Measurements from ENCODE around the gene TNXB. TPM values are rescaled to one million over a fixed set of nuclear protein-coding genes. Genes with fewer than 3 reads are reported as not detected.
"Not testable (repeated sequence)": the region's sequence is repeated elsewhere in the genome, so short reads cannot be mapped to it uniquely, and the experiment has no call there.

Gene TNXB
- total RNA-seq, 1 experiment from 2014 or later, result 3.0 TPM

DNA sequence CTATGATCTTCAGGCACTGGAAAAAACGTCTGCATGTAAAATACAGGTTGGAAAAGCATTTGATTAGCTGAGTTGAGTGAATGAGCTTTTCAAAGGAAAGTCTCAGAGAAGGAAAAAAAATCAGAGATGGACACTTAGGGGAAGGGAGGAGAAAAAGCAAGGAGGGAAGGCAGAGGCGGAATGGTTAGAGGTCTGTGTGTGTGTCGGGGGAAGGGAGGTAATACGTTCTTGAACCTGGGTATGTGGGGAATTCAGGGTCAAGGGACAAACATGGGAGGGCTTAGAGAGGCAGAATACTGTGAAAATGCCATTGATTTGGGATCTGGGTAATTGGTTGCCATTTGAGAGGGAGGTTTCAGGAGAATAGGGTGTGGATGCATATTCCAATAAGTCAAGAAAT is 37.5 kb upstream of the TNXB start:
- Mint-ChIP-seq H3K27me3 (ENCODE audit: insufficient read depth, unreplicated experiment) (no peaks in the 10 kb centered on the region), H3K27ac (ENCODE audit: low read depth, unreplicated experiment) (no peak overlapping the region), H3K4me1 (ENCODE audit: insufficient read depth, unreplicated experiment) (peaks cover 15% of the 10 kb centered on the region), H3K36me3 (ENCODE audit: insufficient read depth, unreplicated experiment) (no peaks in the 10 kb centered on the region), H3K4me3 (ENCODE audit: unreplicated experiment) (no peak overlapping the region), H3K9me3 (ENCODE audit: unreplicated experiment) (no peaks in the 10 kb centered on the region)
- BruUV-seq (replicated peaks), result no TSS peak
- intact Hi-C loops (cut with micrococcal nuclease), result no loop called here
- no peak for DNase-seq (ENCODE audit: unreplicated experiment)
- POLR2A ChIA-PET, result interaction anchor here (0.6 to 1.7 kb wide), 5 partner anchors 16 to 196 kb away, joined by 3 to 10 read pairs (median 3); partner anchors contain the start of gene FKBPL
- CTCF ChIA-PET, result interaction anchor here (0.6 to 2.2 kb wide), 2 partner anchors 28 to 100 kb away, joined by 3 to 6 read pairs; no protein-coding TSS in a partner anchor
- TF ChIP-seq, protein P1, sequence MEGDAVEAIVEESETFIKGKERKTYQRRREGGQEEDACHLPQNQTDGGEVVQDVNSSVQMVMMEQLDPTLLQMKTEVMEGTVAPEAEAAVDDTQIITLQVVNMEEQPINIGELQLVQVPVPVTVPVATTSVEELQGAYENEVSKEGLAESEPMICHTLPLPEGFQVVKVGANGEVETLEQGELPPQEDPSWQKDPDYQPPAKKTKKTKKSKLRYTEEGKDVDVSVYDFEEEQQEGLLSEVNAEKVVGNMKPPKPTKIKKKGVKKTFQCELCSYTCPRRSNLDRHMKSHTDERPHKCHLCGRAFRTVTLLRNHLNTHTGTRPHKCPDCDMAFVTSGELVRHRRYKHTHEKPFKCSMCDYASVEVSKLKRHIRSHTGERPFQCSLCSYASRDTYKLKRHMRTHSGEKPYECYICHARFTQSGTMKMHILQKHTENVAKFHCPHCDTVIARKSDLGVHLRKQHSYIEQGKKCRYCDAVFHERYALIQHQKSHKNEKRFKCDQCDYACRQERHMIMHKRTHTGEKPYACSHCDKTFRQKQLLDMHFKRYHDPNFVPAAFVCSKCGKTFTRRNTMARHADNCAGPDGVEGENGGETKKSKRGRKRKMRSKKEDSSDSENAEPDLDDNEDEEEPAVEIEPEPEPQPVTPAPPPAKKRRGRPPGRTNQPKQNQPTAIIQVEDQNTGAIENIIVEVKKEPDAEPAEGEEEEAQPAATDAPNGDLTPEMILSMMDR (IDR thresholded peaks at IDR 0.05; ENCODE audit: unreplicated experiment), result no peak

- TF ChIP-seq, protein P1 (IDR thresholded peaks at IDR 0.05; ENCODE audit: unreplicated experiment), result no peak
- DNase-seq (ENCODE audit: unreplicated experiment), result no peak
- Mint-ChIP-seq H3K9me3 (ENCODE audit: unreplicated experiment) (no peaks in the 10 kb centered on the region), H3K4me1 (ENCODE audit: insufficient read depth, unreplicated experiment) (peaks cover 12% of the 10 kb centered on the region), H3K27ac (ENCODE audit: low read depth, unreplicated experiment) (no peak overlapping the region), H3K27me3 (ENCODE audit: insufficient read depth, unreplicated experiment) (no peaks in the 10 kb centered on the region), H3K36me3 (ENCODE audit: insufficient read depth, unreplicated experiment) (no peaks in the 10 kb centered on the region), H3K4me3 (ENCODE audit: unreplicated experiment) (no peak overlapping the region)
- BruUV-seq (replicated peaks), result no TSS peak
- ChIA-PET CTCF (interaction anchor here (0.5 to 2.2 kb wide), 5 partner anchors 8 to 715 kb away, joined by 3 to 6 read pairs (median 3); no protein-coding TSS in a partner anchor), POLR2A (interaction anchor here (0.6 to 1.7 kb wide), 6 partner anchors 10 to 196 kb away, joined by 3 to 10 read pairs (median 3); partner anchors contain the start of gene FKBPL)
- intact Hi-C loops (cut with micrococcal nuclease), result no loop called here
Measured at GRCh38 chr6:32146287-32146686, 37.1 kb upstream of the TNXB start.

- H3K36me3 Mint-ChIP-seq (ENCODE audit: insufficient read depth, unreplicated experiment); DNase-seq (ENCODE audit: unreplicated experiment); H3K27ac Mint-ChIP-seq (ENCODE audit: low read depth, unreplicated experiment); H3K4me1 Mint-ChIP-seq (ENCODE audit: insufficient read depth, unreplicated experiment); H3K27me3 Mint-ChIP-seq (ENCODE audit: insufficient read depth, unreplicated experiment); BruUV-seq (replicated peaks); intact Hi-C loops (cut with micrococcal nuclease); H3K9me3 Mint-ChIP-seq (ENCODE audit: unreplicated experiment); H3K4me3 Mint-ChIP-seq (ENCODE audit: unreplicated experiment): not testable (repeated sequence)
- POLR2A ChIA-PET, result interaction anchor here (1.0 kb wide), 1 partner anchor 14 kb away, joined by 3 read pairs; the partner anchor contains the start of gene FKBPL
- CTCF ChIA-PET, result interaction anchor here (0.7 to 1.5 kb wide), 2 partner anchors 25 to 96 kb away, joined by 3 to 5 read pairs; no protein-coding TSS in a partner anchor
Measured at GRCh38 chr6:32144238-32144637, 35.1 kb upstream of the TNXB start.

GRCh38 chr6:32140420-32141046 is 31.4 kb upstream of the TNXB start:
- TF ChIP-seq, protein P1 (IDR thresholded peaks at IDR 0.05; ENCODE audit: unreplicated experiment), result no peak
- Mint-ChIP-seq H3K4me1 (ENCODE audit: insufficient read depth, unreplicated experiment) (no peaks in the 10 kb centered on the region), H3K27ac (ENCODE audit: low read depth, unreplicated experiment) (no peak overlapping the region), H3K9me3 (ENCODE audit: unreplicated experiment) (no peaks in the 10 kb centered on the region), H3K27me3 (ENCODE audit: insufficient read depth, unreplicated experiment) (peaks cover 11% of the 10 kb centered on the region), H3K36me3 (ENCODE audit: insufficient read depth, unreplicated experiment) (peaks cover under 1% of the 10 kb centered on the region), H3K4me3 (ENCODE audit: unreplicated experiment) (no peak overlapping the region)
- DNase-seq (ENCODE audit: unreplicated experiment), result no peak
- POLR2A ChIA-PET, result interaction anchor here (0.8 to 1.2 kb wide), 2 partner anchors 13 to 170 kb away, joined by 3 read pairs; no protein-coding TSS in a partner anchor
- intact Hi-C loops (cut with micrococcal nuclease), result no loop called here
- CTCF ChIA-PET, result interaction anchor here (0.6 to 0.8 kb wide), 3 partner anchors 20 to 1216 kb away, joined by 3 to 4 read pairs (median 3); no protein-coding TSS in a partner anchor
- BruUV-seq (replicated peaks), result no TSS peak
